HCT116 (cell line): Measurements from ENCODE around the gene PYCR2.

Experiments used
- CTCF ChIP-seq, 3 experiments: fragments of 200-600 bp in 1 of 3; sonication (generic) in 1 of 3; IDR thresholded peaks in 2 of 3; conservative IDR thresholded peaks in 1 of 3; 2 replicates each; pipeline ENCODE4 v1.5.1; 2012 to 2017; ENCODE audit warnings: low read depth in 2 of 3, low read length in 2 of 3, antibody characterized with exemption in 1 of 3, borderline replicate concordance in 1 of 3, control low read depth in 1 of 3, mild to moderate bottlenecking in 1 of 3, mixed read lengths in 1 of 3, mixed run types in 1 of 3, moderate library complexity in 1 of 3; ENCODE audit not compliant: insufficient read depth in 1 of 3
- EZH2 ChIP-seq: fragments of 200-600 bp; sonication (generic); IDR thresholded peaks from 2 replicates; pipeline ENCODE4 v1.6.1; 2017; ENCODE audit warnings: antibody characterized with exemption, mixed run types
- JUND ChIP-seq: IDR thresholded peaks from 2 replicates; pipeline ENCODE4 v1.6.1; 2012
- MAX ChIP-seq: IDR thresholded peaks from 2 replicates; pipeline ENCODE4 v1.6.1; 2012
- SIN3A ChIP-seq: IDR thresholded peaks from 2 replicates; pipeline ENCODE4 v1.6.1; 2012; ENCODE audit warnings: low read depth
- SRF ChIP-seq: IDR thresholded peaks from 2 replicates; pipeline ENCODE4 v1.6.1; 2012; ENCODE audit warnings: low read depth

- no peak for TF ChIP-seq EZH2
- no peak for TF ChIP-seq SRF
- TF ChIP-seq CTCF (IDR thresholded peaks at IDR 0.05 in 2 of 3, conservative IDR thresholded peaks at IDR 0.05 in 1 of 3; ENCODE audit: borderline replicate concordance in 1 of 3, insufficient read depth in 1 of 3, low read depth in 2 of 3, low read length in 2 of 3), result no peak
- TF ChIP-seq SIN3A, result no peak
- TF ChIP-seq MAX, result no peak
- TF ChIP-seq JUND, result no peak
These were observed 17.3 kb upstream of the PYCR2 start, which contains the start of gene LEFTY2 for GRCh38 chr1:225941187-225941941.
